ENCODE results near the gene PHACTR2.

- TF ChIP-seq CTCF (IDR thresholded peaks at IDR 0.05) (no peak), POLR2A (IDR thresholded peaks at IDR 0.05) (no peak)
These were observed 48.4 kb downstream of the PHACTR2 start for GRCh38 chr6:143726015-143726647.

All from heart left ventricle (tissue), 13 donors.